Measurements from ENCODE around the gene CTU2.

Gene CTU2

DNA sequence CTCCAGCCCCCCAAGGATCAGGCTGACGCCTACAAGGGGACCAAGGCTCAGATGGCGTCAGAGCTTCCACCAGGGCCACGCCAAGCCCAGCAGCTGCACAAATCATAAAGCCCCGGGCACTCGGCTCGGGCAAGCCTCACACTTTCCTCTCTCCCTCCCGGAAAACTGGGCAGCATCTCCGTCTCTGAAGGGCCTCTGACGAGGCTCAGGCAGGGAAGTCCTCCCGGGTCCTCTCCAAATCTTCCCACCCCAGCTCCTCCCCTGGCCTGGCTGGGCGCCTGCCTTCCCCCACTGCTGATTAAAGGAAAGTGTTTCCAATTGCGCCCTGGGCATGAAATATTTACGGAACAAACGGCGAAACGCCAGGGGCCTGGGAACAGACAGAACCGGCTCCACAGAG, 40.2 kb downstream of the CTU2 start:
- no peak for DNase-seq (ENCODE audit: low read depth in 1 of 2, low spot score in 1 of 2)

DNA sequence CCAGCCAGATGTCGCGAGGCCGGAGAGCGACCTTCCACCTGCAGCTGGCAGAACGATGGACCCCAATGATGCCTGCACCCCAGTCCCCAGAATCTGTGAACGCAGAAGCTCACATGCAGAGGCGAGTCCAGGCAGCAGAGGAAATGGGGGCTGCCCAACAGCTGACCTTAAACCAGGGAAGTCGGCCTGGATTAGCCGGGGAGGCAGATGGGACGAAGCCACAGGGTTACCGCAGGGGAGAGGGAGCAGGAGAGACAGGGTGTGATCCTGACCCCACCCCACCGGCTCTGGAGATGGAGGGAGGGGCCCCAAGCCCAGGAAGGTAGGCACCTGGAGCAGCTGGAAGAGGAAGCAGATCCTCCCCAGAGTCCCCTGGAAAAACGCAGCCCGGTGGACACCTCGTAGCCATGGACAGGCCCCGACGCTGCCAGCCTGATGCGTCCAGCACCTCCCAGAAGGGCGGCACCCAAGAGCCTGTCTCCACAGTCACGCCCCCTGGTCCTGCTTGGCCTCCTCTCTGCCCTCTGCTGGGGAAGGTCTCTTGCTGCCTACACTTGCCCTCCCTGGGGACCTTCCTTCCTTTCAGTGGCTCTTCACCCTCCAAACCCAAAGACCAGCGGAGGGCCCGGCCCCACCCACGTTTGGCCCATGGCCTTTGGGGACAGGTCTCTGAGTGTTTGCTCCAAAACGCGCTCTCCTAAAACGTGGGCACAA, 41.4 kb downstream of the CTU2 start:
- peak; percentile 38 to 78 for DNase-seq (ENCODE audit: low read depth in 1 of 2, low spot score in 1 of 2)
- no peaks in the 10 kb centered on the region for H3K27me3 ChIP-seq (ENCODE audit: insufficient read depth, poor library complexity, severe bottlenecking)
- H3K4me3 ChIP-seq (replicated peaks; ENCODE audit: insufficient read depth, low read length), result no peak overlapping the region
- no peak for TF ChIP-seq GABPA (IDR thresholded peaks at IDR 0.05; ENCODE audit: low read depth)
- TF ChIP-seq, protein P1, sequence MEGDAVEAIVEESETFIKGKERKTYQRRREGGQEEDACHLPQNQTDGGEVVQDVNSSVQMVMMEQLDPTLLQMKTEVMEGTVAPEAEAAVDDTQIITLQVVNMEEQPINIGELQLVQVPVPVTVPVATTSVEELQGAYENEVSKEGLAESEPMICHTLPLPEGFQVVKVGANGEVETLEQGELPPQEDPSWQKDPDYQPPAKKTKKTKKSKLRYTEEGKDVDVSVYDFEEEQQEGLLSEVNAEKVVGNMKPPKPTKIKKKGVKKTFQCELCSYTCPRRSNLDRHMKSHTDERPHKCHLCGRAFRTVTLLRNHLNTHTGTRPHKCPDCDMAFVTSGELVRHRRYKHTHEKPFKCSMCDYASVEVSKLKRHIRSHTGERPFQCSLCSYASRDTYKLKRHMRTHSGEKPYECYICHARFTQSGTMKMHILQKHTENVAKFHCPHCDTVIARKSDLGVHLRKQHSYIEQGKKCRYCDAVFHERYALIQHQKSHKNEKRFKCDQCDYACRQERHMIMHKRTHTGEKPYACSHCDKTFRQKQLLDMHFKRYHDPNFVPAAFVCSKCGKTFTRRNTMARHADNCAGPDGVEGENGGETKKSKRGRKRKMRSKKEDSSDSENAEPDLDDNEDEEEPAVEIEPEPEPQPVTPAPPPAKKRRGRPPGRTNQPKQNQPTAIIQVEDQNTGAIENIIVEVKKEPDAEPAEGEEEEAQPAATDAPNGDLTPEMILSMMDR (IDR thresholded peaks at IDR 0.05; ENCODE audit: insufficient read depth, low read length), result peak; percentile 59
- no peak overlapping the region for H3K27ac ChIP-seq (replicated peaks)

More for the DNA sequence above, 40.2 kb downstream of the CTU2 start:
- no peak overlapping the region for H3K27ac ChIP-seq (replicated peaks)
- no peaks in the 10 kb centered on the region for H3K27me3 ChIP-seq (ENCODE audit: insufficient read depth, poor library complexity, severe bottlenecking)
- no peak overlapping the region for H3K4me3 ChIP-seq (replicated peaks; ENCODE audit: insufficient read depth, low read length)
- TF ChIP-seq SPI1 (IDR thresholded peaks at IDR 0.05; ENCODE audit: borderline replicate concordance, low read depth), result no peak
- TF ChIP-seq GABPA (IDR thresholded peaks at IDR 0.05; ENCODE audit: low read depth), result no peak
- TF ChIP-seq, protein P2, sequence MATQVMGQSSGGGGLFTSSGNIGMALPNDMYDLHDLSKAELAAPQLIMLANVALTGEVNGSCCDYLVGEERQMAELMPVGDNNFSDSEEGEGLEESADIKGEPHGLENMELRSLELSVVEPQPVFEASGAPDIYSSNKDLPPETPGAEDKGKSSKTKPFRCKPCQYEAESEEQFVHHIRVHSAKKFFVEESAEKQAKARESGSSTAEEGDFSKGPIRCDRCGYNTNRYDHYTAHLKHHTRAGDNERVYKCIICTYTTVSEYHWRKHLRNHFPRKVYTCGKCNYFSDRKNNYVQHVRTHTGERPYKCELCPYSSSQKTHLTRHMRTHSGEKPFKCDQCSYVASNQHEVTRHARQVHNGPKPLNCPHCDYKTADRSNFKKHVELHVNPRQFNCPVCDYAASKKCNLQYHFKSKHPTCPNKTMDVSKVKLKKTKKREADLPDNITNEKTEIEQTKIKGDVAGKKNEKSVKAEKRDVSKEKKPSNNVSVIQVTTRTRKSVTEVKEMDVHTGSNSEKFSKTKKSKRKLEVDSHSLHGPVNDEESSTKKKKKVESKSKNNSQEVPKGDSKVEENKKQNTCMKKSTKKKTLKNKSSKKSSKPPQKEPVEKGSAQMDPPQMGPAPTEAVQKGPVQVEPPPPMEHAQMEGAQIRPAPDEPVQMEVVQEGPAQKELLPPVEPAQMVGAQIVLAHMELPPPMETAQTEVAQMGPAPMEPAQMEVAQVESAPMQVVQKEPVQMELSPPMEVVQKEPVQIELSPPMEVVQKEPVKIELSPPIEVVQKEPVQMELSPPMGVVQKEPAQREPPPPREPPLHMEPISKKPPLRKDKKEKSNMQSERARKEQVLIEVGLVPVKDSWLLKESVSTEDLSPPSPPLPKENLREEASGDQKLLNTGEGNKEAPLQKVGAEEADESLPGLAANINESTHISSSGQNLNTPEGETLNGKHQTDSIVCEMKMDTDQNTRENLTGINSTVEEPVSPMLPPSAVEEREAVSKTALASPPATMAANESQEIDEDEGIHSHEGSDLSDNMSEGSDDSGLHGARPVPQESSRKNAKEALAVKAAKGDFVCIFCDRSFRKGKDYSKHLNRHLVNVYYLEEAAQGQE (IDR thresholded peaks at IDR 0.05; ENCODE audit: insufficient replicate concordance, low read depth), result no peak
- TF ChIP-seq POLR2AphosphoS5 (IDR thresholded peaks at IDR 0.05; ENCODE audit: low read depth), result no peak

DNA sequence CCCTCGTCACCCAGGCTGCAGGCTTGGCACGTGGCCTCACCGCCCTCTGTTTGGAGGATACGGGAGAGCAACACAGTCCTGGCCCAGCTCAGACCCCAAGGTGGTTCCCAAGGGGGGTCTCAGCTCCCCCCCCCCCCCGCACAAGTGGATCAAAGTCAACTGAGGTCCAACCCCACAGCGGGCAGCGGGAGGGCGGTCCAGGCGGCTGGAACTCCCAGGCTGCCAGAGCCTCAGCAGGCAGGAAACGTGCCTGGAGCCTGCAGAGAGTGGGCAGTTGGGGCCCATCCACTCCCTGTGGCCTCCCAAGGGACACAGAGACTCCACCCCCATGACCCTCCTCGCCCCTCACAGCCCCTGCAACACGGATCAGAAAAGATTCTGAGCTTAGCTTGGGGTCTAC, 42.1 kb downstream of the CTU2 start:
- Histone ChIP-seq H3K27ac (replicated peaks) (no peak overlapping the region), H3K27me3 (ENCODE audit: insufficient read depth, poor library complexity, severe bottlenecking) (no peaks in the 10 kb centered on the region), H3K4me3 (replicated peaks; ENCODE audit: insufficient read depth, low read length) (no peak overlapping the region)
- DNase-seq (ENCODE audit: low read depth in 1 of 2, low spot score in 1 of 2), result no peak
- no peak for TF ChIP-seq GABPA (IDR thresholded peaks at IDR 0.05; ENCODE audit: low read depth)
- TF ChIP-seq, protein P2 (IDR thresholded peaks at IDR 0.05; ENCODE audit: insufficient replicate concordance, low read depth), result no peak

DNA sequence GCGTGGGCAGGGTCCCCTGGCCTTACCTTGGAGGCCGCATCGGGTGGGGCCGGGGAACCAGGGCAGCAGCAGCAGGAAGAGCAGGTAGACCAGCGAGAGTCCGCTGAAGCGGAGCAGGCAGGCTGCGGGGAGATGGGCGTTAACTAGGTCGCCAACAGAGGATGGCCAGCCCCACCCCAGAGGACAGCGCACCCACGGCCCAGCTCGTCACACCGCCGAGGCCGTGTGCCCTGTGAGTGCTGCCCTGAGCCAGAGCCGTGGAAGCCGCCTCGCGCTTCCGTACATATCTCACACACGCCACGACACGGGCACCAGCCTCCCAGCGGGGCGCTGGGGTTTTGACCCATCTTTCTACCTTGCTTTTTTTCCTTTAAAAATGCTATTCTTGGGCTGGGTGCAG, 43.1 kb downstream of the CTU2 start:
- no peak overlapping the region for H3K4me3 ChIP-seq (replicated peaks; ENCODE audit: insufficient read depth, low read length)
- H3K27ac ChIP-seq (replicated peaks), result no peak overlapping the region
- H3K27me3 ChIP-seq (ENCODE audit: insufficient read depth, poor library complexity, severe bottlenecking), result no peaks in the 10 kb centered on the region
- no peak for DNase-seq (ENCODE audit: low read depth in 1 of 2, low spot score in 1 of 2)
- no peak for TF ChIP-seq POLR2AphosphoS5 (IDR thresholded peaks at IDR 0.05; ENCODE audit: low read depth)
- TF ChIP-seq, protein P1 (IDR thresholded peaks at IDR 0.05; ENCODE audit: insufficient read depth, low read length), result no peak
- TF ChIP-seq, protein P2 (IDR thresholded peaks at IDR 0.05; ENCODE audit: insufficient replicate concordance, low read depth), result no peak
- TF ChIP-seq SPI1 (IDR thresholded peaks at IDR 0.05; ENCODE audit: borderline replicate concordance, low read depth), result no peak
- TF ChIP-seq GABPA (IDR thresholded peaks at IDR 0.05; ENCODE audit: low read depth), result no peak

Data from HL-60 (cell line).